Measurements from ENCODE around the gene RAP1GDS1. TPM values are rescaled to one million over a fixed set of nuclear protein-coding genes. Genes with fewer than 3 reads are reported as not detected.
"Not testable (repeated sequence)": the region's sequence is repeated elsewhere in the genome, so short reads cannot be mapped to it uniquely, and the experiment has no call there.

The RAP1GDS1 gene
- total RNA-seq, 4 donors from 2014 or later = 33.3 to 48.4 (median 35.4) TPM

DNA sequence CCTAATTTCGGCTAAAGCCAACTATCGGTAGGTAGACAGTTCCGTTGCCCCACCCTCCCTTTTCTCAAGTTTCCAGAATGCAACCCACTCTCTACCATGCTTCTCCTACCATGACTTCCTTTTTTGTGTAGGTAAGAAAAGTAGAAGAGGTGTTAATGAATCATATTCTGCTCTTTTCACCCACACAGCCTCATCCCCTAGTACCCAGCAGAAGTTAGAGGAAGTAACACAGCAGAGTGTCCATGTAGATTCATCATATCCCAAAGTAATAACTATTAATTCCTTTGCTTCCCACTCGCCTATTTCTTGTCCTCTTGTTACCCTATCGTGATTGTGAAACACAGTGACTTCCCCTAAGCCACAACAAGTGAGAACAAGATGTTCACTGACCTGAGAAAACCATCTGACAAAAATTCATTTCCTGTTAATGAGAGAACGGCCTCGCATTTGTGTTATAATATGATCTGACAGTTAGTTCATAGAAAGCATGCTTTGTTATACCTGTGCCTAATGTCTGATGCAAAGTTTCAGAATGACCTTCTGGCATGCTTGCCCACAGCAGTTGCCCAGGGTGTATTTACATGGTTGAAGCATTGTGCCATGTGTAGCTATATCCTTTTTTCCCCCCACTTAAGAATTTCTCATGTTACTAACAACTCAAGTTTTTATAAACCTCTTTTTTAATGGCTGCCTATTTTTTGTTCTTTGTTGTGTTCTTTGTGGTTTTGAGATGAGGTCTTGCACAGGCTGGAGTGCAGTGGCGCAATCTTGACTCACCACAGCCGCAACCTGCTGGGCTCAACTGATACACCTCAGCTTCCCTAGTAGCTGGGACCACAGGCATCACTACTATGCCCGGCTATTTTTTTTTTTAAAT is 185.6 kb downstream of the RAP1GDS1 start:
- Histone ChIP-seq H3K9me3 (no peaks in the 10 kb centered on the region), H3K27me3 (no peaks in the 10 kb centered on the region), H3K4me1 (peaks cover 0 to 28% (median 6%) of the 10 kb centered on the region in 4 donors), H3K27ac (peak overlapping the region; percentile 71 to 84 (median 78)), H3K4me3 (no peak overlapping the region), H3K36me3 (peaks cover 0 to 12% (median 0%) of the 10 kb centered on the region in 3 donors)
- TF ChIP-seq POLR2A (IDR thresholded peaks at IDR 0.05) (no peak), CTCF (IDR thresholded peaks at IDR 0.05) (no peak)
- DNase-seq = peak; percentile 50 to 92 (median 85)

DNA sequence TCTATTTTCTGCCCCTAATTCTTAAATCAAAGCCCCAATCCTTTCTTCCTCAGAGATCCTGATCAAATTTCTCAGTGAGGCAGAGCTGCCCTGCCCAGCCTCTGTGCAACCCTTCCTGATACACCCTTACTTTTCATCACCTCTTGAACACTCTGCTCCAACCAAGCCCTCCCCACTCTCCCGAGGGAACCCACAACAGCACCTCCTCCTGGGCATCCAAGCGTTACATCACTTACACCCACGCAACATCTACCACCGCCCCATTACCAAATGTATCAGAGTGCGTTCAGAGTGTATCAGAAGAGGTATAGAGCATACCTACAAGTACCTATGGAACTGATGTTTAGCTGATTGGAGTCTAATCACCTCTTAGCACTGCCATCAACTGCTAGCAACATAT is 186.5 kb downstream of the RAP1GDS1 start:
- Histone ChIP-seq H3K4me3 (no peak overlapping the region), H3K9me3 (peaks cover 0 to 5% (median 0%) of the 10 kb centered on the region in 4 donors), H3K27me3 (no peaks in the 10 kb centered on the region), H3K36me3 (peaks cover 0 to 5% (median 0%) of the 10 kb centered on the region in 3 donors), H3K4me1 (peaks cover 0 to 28% (median 6%) of the 10 kb centered on the region in 4 donors), H3K27ac (peak overlapping the region; percentile 71 to 84 (median 78))
- TF ChIP-seq POLR2A (IDR thresholded peaks at IDR 0.05) (no peak), CTCF (IDR thresholded peaks at IDR 0.05) (no peak)
- DNase-seq = peak in 2 of 3 donors; percentile 71 to 74

- H3K9me3 ChIP-seq = peaks cover 0 to 5% (median 0%) of the 10 kb centered on the region in 4 donors
- H3K27me3 ChIP-seq = no peaks in the 10 kb centered on the region
- no peaks in the 10 kb centered on the region for H3K36me3 ChIP-seq
- H3K4me3 ChIP-seq = no peak overlapping the region
- peak overlapping the region in 1 of 4 donors; percentile 80 for H3K27ac ChIP-seq
- TF ChIP-seq POLR2A (IDR thresholded peaks at IDR 0.05) (no peak), CTCF (IDR thresholded peaks at IDR 0.05) (no peak)
- DNase-seq = peak in 2 of 3 donors; percentile 81 to 84
- H3K4me1 ChIP-seq = peaks cover 0 to 28% (median 6%) of the 10 kb centered on the region in 4 donors
These were observed 187.7 kb downstream of the RAP1GDS1 start for GRCh38 chr4:98448908-98449307.

DNA sequence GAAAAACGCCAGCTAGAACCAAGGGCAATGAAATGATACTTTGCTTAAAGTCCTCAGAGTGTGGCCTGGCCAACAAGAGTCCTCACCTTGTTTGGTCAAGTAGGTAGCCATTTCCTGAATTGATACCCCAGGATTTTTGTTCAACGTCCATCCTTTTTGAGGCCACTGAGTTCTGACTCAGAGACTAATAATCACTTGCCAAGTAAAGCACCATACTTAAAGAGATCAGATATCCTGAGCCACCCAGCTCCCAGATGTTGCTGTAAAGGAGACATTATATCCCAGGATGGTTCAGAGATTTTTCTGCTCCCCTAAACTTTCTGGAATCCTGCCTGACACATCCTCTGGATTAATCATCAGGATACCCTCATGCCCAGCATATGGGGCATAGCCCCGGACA is 190.9 kb downstream of the RAP1GDS1 start:
- H3K27ac ChIP-seq = no peak overlapping the region
- peaks cover 0 to 21% (median 6%) of the 10 kb centered on the region in 4 donors for H3K4me1 ChIP-seq
- no peaks in the 10 kb centered on the region for H3K36me3 ChIP-seq
- no peaks in the 10 kb centered on the region for H3K27me3 ChIP-seq
- H3K9me3 ChIP-seq = peaks cover 0 to 5% (median 0%) of the 10 kb centered on the region in 4 donors
- no peak for TF ChIP-seq POLR2A (IDR thresholded peaks at IDR 0.05)
- no peak for TF ChIP-seq CTCF (IDR thresholded peaks at IDR 0.05)
- no peak for DNase-seq
- no peak overlapping the region for H3K4me3 ChIP-seq

DNA sequence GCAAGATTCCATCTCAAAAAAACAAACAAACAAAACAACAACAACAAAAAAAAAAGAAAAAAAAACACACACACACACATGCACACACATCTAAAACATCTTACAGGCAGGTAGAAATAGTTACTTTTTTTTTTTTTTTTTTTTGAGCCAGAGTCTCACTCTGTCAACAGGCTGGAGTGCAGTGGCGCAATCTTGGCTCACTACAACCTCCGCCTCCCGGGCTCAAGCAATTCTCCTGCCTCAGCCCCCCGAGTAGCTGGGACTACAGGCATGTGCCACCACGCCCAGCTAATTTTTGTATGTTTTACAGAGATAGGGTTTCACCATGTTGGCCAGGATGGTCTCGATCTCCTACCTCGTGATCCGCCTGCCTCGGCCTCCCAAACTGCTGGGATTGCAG is 196.2 kb downstream of the RAP1GDS1 start:
- not testable (repeated sequence) for H3K36me3 ChIP-seq, H3K9me3 ChIP-seq, H3K4me3 ChIP-seq, H3K4me1 ChIP-seq, DNase-seq, H3K27ac ChIP-seq, H3K27me3 ChIP-seq

DNA sequence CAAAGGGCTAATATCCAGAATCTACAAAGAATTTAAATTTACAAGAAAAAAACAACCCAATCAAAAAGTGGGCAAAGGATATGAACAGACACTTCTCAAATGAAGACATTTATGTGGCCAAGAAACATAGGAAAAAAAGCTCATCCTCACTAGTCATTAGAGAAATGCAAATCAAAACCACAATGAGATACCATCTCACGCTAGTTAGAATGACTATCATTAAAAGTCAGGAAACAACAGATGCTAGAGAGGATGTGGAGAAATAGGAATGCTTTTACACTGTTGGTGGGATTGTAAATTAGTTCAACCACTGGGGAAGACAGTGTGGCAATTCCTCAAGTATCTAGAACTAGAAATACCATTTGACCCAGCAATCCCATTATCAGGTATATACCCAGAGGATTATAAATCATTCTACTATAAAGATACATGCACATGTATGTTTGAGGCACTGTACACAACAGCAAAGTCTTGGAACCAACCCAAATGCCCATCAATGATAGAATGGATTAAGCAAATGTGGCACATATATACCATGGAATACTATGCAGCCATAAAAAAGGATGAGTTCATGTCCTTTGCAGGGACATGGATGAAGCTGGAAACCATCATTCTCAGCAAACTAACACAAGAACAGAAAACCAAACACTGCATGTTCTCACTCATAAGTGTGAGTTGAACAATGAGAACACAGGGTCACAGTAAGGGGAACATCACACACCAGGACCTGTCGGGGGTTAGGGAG is 200.1 kb downstream of the RAP1GDS1 start:
- not testable (repeated sequence) for H3K27me3 ChIP-seq, H3K4me3 ChIP-seq, H3K27ac ChIP-seq, H3K4me1 ChIP-seq, DNase-seq, H3K36me3 ChIP-seq, H3K9me3 ChIP-seq

All from Peyer's patch (tissue), 4 donors.